Left lung (tissue), 10 donors: ENCODE measurements around the gene BCL2L12. TPM values are rescaled to one million over a fixed set of nuclear protein-coding genes. Genes with fewer than 3 reads are reported as not detected.
"Not testable (repeated sequence)": the region's sequence is repeated elsewhere in the genome, so short reads cannot be mapped to it uniquely, and the experiment has no call there.

Source experiments
- ATAC-seq: fragments of 200-7000 bp; cut with Tn5 transposase; one replicate; pipeline ENCODE4 v1.9.1; 2020; ENCODE audit warnings: moderate library complexity
- DNase-seq, 4 donors: peaks; one replicate each; pipeline ENCODE4 v3.0.0-alpha.2; 2013 to 2020
- H3K27ac ChIP-seq, 2 donors: fragments of 200-600 bp; sonication (generic) in 1 of 2; one replicate each; pipeline versions ENCODE4 v1.5.0 to v1.8.0; 2020 to 2021
- H3K27me3 ChIP-seq, 2 donors: fragments of 200-600 bp; sonication (generic) in 1 of 2; one replicate each; pipeline versions ENCODE4 v1.5.0 to v1.8.0; 2020 to 2021
- H3K36me3 ChIP-seq, 2 donors: fragments of 200-600 bp; sonication (generic) in 1 of 2; one replicate each; pipeline versions ENCODE4 v1.5.0 to v1.8.0; 2020 to 2021
- H3K4me1 ChIP-seq, 2 donors: fragments of 200-600 bp; one replicate each; pipeline ENCODE4 v1.8.0; 2021
- H3K4me3 ChIP-seq, 2 donors: fragments of 200-600 bp; sonication (generic) in 1 of 2; one replicate each; pipeline versions ENCODE4 v1.5.0 to v1.8.0; 2020 to 2021; ENCODE audit warnings: mild to moderate bottlenecking in 1 of 2
- H3K9me3 ChIP-seq, 2 donors: fragments of 200-600 bp; sonication (generic) in 1 of 2; one replicate each; pipeline versions ENCODE4 v1.5.0 to v1.8.0; 2020 to 2021
- CTCF ChIP-seq, 2 donors: fragments of 200-600 bp; sonication (generic) in 1 of 2; IDR thresholded peaks; one replicate each; pipeline versions ENCODE4 v1.5.0 to v1.8.0; 2021; ENCODE audit warnings: antibody characterized with exemption in 2 of 2
- intact Hi-C, 2 donors: fragments of 100-400 bp; cut with DNase I; formaldehyde crosslinking; loops; one replicate each; pipeline versions ENCODE4 v1.11.2 to v1.14.2; 2022
- microRNA-seq, 2 donors: library from miRNA; unstranded; fragments of <30 nt; microRNA quantifications; one replicate each; pipeline ENCODE4, GENCODE V29; 2019
- polyA plus RNA-seq, 6 donors: library from polyadenylated mRNA; unstranded; fragments of 120-200 nt; gene quantifications; one replicate each; pipeline ENCODE4 v1.2.1, GENCODE V29; 2013; ENCODE audit not compliant: insufficient read length in 6 of 6
- total RNA-seq, 2 donors: library from RNA; stranded (reverse); fragmentation: NEBNext Ultra II Directional; extraction: Animal tissue kit (Norgen Biotek cat#: 25700); gene quantifications; one replicate each; pipeline ENCODE4 v1.2.1, GENCODE V29; 2021
- donor health status: DM: no; HTN: yes; CAD: no.
- donor health status: DM: no; HTN: no; CAD: no.

BCL2L12 gene
- total and polyA plus RNA-seq, 8 donors: 20.6 to 30.1 (median 26.0) TPM

DNA sequence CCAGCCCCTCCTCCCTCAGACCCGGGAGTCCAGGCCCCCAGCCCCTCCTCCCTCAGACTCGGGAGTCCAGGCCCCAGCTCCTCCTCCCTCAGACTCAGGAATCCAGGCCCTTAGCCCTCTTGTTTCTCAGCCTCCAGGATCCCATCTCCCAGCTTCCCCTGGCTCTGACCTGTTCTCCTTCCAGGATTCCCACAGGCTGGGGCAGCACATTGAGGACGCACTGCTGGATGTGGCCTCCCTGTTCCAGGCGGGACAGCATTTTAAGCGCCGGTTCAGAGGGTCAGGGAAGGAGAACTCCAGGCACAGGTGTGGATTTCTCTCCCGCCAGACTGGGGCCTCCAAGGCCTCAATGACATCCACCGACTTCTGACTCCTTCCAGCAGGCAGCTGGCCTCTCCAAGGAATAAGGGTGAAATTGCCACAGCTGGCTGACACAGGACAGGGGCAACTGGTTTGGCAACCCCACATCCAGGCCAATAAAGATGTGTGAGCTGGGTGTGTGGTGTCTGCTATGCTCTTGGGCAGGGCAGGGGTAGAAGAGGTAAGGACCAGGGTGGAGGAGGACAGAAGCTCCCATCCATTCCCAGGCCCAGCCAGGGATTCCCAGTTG lies 47.6 kb downstream of the BCL2L12 start:
- H3K27me3 ChIP-seq: no peaks in the 10 kb centered on the region
- no peak overlapping the region for H3K4me3 ChIP-seq
- TF ChIP-seq CTCF (IDR thresholded peaks at IDR 0.05): no peak
- H3K27ac ChIP-seq: no peak overlapping the region
- no peak for ATAC-seq
- no peaks in the 10 kb centered on the region for H3K36me3 ChIP-seq
- intact Hi-C loops: no loop called here
- peaks cover 0 to 9% of the 10 kb centered on the region in 2 donors for H3K4me1 ChIP-seq
- H3K9me3 ChIP-seq: no peaks in the 10 kb centered on the region
- DNase-seq: no peak

GRCh38 chr19:49716154-49716553 lies 50.4 kb downstream of the BCL2L12 start:
- H3K27ac ChIP-seq: no peak overlapping the region
- H3K9me3 ChIP-seq: no peaks in the 10 kb centered on the region
- DNase-seq (no peak), ATAC-seq (no peak)
- intact Hi-C loops: no loop called here
- no peak overlapping the region for H3K4me3 ChIP-seq
- no peaks in the 10 kb centered on the region for H3K27me3 ChIP-seq
- peaks cover 0 to 9% of the 10 kb centered on the region in 2 donors for H3K4me1 ChIP-seq
- no peak for TF ChIP-seq CTCF (IDR thresholded peaks at IDR 0.05)
- H3K36me3 ChIP-seq: no peaks in the 10 kb centered on the region

- no peak overlapping the region for H3K27ac ChIP-seq
- peaks cover 0 to 9% of the 10 kb centered on the region in 2 donors for H3K4me1 ChIP-seq
- intact Hi-C loops: no loop called here
- H3K9me3 ChIP-seq: no peaks in the 10 kb centered on the region
- DNase-seq (peak in 2 of 4 donors; percentile 36 to 72), ATAC-seq (no peak)
- no peaks in the 10 kb centered on the region for H3K27me3 ChIP-seq
- H3K4me3 ChIP-seq: no peak overlapping the region
- no peaks in the 10 kb centered on the region for H3K36me3 ChIP-seq
- TF ChIP-seq CTCF (IDR thresholded peaks at IDR 0.05): no peak
Observed at GRCh38 chr19:49718511-49718910, 52.8 kb downstream of the BCL2L12 start.

DNA sequence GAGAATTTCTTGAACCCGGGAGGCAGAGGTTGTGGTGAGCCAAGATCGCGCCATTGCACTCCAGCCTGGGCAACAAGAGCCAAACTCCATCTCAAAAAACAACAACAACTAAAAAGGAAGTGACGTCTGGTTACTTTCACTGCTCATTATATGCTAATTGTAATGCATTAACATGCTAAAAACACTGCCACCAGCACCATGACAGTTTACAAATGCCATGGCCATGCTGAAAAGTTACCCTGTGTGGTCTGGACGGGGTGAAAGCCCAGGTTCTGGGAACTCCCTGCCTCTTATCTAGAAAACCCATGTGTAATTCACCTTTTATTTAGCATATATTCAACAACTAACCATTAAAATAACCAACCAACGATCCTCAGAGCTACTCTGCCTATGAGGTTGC lies 53.3 kb downstream of the BCL2L12 start:
- peaks cover 0 to 9% of the 10 kb centered on the region in 2 donors for H3K4me1 ChIP-seq
- H3K27ac ChIP-seq: no peak overlapping the region
- no peaks in the 10 kb centered on the region for H3K9me3 ChIP-seq
- H3K27me3 ChIP-seq: no peaks in the 10 kb centered on the region
- no peaks in the 10 kb centered on the region for H3K36me3 ChIP-seq
- H3K4me3 ChIP-seq: no peak overlapping the region
- intact Hi-C loops: no loop called here
- ATAC-seq (no peak), DNase-seq (no peak)
- TF ChIP-seq CTCF (IDR thresholded peaks at IDR 0.05): no peak

- H3K27ac ChIP-seq, DNase-seq, H3K4me3 ChIP-seq, H3K36me3 ChIP-seq, ATAC-seq, H3K9me3 ChIP-seq, intact Hi-C loops, H3K4me1 ChIP-seq, H3K27me3 ChIP-seq: not testable (repeated sequence)
Observed at GRCh38 chr19:49719420-49719819, 53.7 kb downstream of the BCL2L12 start.

Small RNA genes within 50 kb of the gene (microRNA-seq; reads per million reads assigned to microRNA genes)
- gene MIR5088: 0.14 to 0.34 reads per million in 2 donors

Other genes starting within 250 kb of the BCL2L12 start
- not detected for gene PTH2, start 242.5 kb upstream of the BCL2L12 start, total RNA-seq
- not detected for gene PTH2, start 242.5 kb upstream of the BCL2L12 start, polyA plus RNA-seq
- gene GFY, start 240.5 kb upstream of the BCL2L12 start, total RNA-seq: not detected
- not detected for gene GFY, start 240.5 kb upstream of the BCL2L12 start, polyA plus RNA-seq
- under 1 TPM; 0.29 to 0.34 TPM for gene SLC17A7, start 224.4 kb upstream of the BCL2L12 start, total RNA-seq
- under 1 TPM; 0.21 to 0.70 (median 0.36) TPM for gene SLC17A7, start 224.4 kb upstream of the BCL2L12 start, polyA plus RNA-seq
- 10 to 100 TPM; 54.4 to 78.5 TPM for gene PIH1D1, start 214.1 kb upstream of the BCL2L12 start, total RNA-seq
- gene PIH1D1, start 214.1 kb upstream of the BCL2L12 start, polyA plus RNA-seq: 10 to 100 TPM; 73.6 to 93.2 (median 79.6) TPM
- gene ALDH16A1, start 212.7 kb upstream of the BCL2L12 start, total RNA-seq: 10 to 100 TPM; 29.3 to 54.2 TPM
- 10 to 100 TPM; 12.6 to 18.3 (median 16.5) TPM for gene ALDH16A1, start 212.7 kb upstream of the BCL2L12 start, polyA plus RNA-seq
- 10 to 100 TPM in 1 of 2 donors, 1 to 10 TPM in 1; 6.8 to 10.1 TPM for gene FLT3LG, start 191.7 kb upstream of the BCL2L12 start, total RNA-seq
- 1 to 10 TPM; 6.7 to 9.7 (median 7.4) TPM for gene FLT3LG, start 191.7 kb upstream of the BCL2L12 start, polyA plus RNA-seq
- 1,000 to 10,000 TPM; 1,924 to 2,053 TPM for gene RPL13A, start 178.3 kb upstream of the BCL2L12 start, total RNA-seq
- 1,000 to 10,000 TPM; 3,217 to 4,076 (median 3,655) TPM for gene RPL13A, start 178.3 kb upstream of the BCL2L12 start, polyA plus RNA-seq
- 1,000 to 10,000 TPM; 1,463 to 1,657 TPM for gene RPS11, start 169.5 kb upstream of the BCL2L12 start, total RNA-seq
- 1,000 to 10,000 TPM; 3,128 to 3,903 (median 3,649) TPM for gene RPS11, start 169.5 kb upstream of the BCL2L12 start, polyA plus RNA-seq
- gene FCGRT, start 153.3 kb upstream of the BCL2L12 start, total RNA-seq: 100 to 1,000 TPM; 283 to 288 TPM
- 100 to 1,000 TPM; 287 to 382 (median 307) TPM for gene FCGRT, start 153.3 kb upstream of the BCL2L12 start, polyA plus RNA-seq
- 10 to 100 TPM; 55.4 to 65.3 TPM for gene RCN3, start 137.9 kb upstream of the BCL2L12 start, total RNA-seq
- gene RCN3, start 137.9 kb upstream of the BCL2L12 start, polyA plus RNA-seq: 10 to 100 TPM; 17.1 to 42.5 (median 22.4) TPM
- 10 to 100 TPM; 40.8 to 45.0 TPM for gene NOSIP, start 85.4 kb upstream of the BCL2L12 start, total RNA-seq
- gene NOSIP, start 85.4 kb upstream of the BCL2L12 start, polyA plus RNA-seq: 10 to 100 TPM; 56.6 to 67.9 (median 63.6) TPM
- gene PRRG2, start 84.6 kb upstream of the BCL2L12 start, total RNA-seq: 10 to 100 TPM in 1 of 2 donors, 1 to 10 TPM in 1; 7.6 to 13.6 TPM
- gene PRRG2, start 84.6 kb upstream of the BCL2L12 start, polyA plus RNA-seq: 1 to 10 TPM; 3.8 to 6.8 (median 5.1) TPM
- 10 to 100 TPM; 26.1 to 26.7 TPM for gene PRR12, start 74.8 kb upstream of the BCL2L12 start, total RNA-seq
- gene PRR12, start 74.8 kb upstream of the BCL2L12 start, polyA plus RNA-seq: 10 to 100 TPM; 21.4 to 33.7 (median 27.0) TPM
- 100 to 1,000 TPM in 1 of 2 donors, 10 to 100 TPM in 1; 76.0 to 131 TPM for gene RRAS, start 25.8 kb upstream of the BCL2L12 start, total RNA-seq
- gene RRAS, start 25.8 kb upstream of the BCL2L12 start, polyA plus RNA-seq: 10 to 100 TPM; 21.4 to 34.0 (median 27.7) TPM
- gene SCAF1, start 23.7 kb upstream of the BCL2L12 start, total RNA-seq: 10 to 100 TPM; 61.5 to 63.8 TPM
- gene SCAF1, start 23.7 kb upstream of the BCL2L12 start, polyA plus RNA-seq: 10 to 100 TPM; 24.7 to 36.6 (median 33.1) TPM
- 10 to 100 TPM; 81.2 to 93.6 TPM for gene IRF3, start 76 bp upstream of the BCL2L12 start, total RNA-seq
- gene IRF3, start 76 bp upstream of the BCL2L12 start, polyA plus RNA-seq: 10 to 100 TPM; 60.2 to 79.1 (median 70.4) TPM
- 100 to 1,000 TPM in 1 of 2 donors, 10 to 100 TPM in 1; 79.3 to 137 TPM for gene PRMT1, start 11.3 kb downstream of the BCL2L12 start, total RNA-seq
- 100 to 1,000 TPM; 208 to 258 (median 224) TPM for gene PRMT1, start 11.3 kb downstream of the BCL2L12 start, polyA plus RNA-seq
- 1 to 10 TPM in 1 of 2 donors, under 1 TPM in 1; 0.93 to 2.0 TPM for gene ADM5, start 23.7 kb downstream of the BCL2L12 start, total RNA-seq
- gene ADM5, start 23.7 kb downstream of the BCL2L12 start, polyA plus RNA-seq: 1 to 10 TPM; 1.2 to 2.6 (median 1.9) TPM
- 10 to 100 TPM in 1 of 2 donors, 1 to 10 TPM in 1; 6.2 to 11.3 TPM for gene CPT1C, start 25.2 kb downstream of the BCL2L12 start, total RNA-seq
- 10 to 100 TPM; 23.2 to 37.3 (median 29.3) TPM for gene CPT1C, start 25.2 kb downstream of the BCL2L12 start, polyA plus RNA-seq
- under 1 TPM in 1 of 2 donors, not detected in 1; 0.39 TPM for gene TSKS, start 97.4 kb downstream of the BCL2L12 start, total RNA-seq
- under 1 TPM; 0.17 to 0.45 (median 0.21) TPM for gene TSKS, start 97.4 kb downstream of the BCL2L12 start, polyA plus RNA-seq
- 10 to 100 TPM; 84.9 to 87.6 TPM for gene AP2A1, start 101.1 kb downstream of the BCL2L12 start, total RNA-seq
- gene AP2A1, start 101.1 kb downstream of the BCL2L12 start, polyA plus RNA-seq: 10 to 100 TPM; 52.9 to 83.1 (median 61.8) TPM
- 10 to 100 TPM; 15.3 to 19.5 TPM for gene FUZ, start 147.4 kb downstream of the BCL2L12 start, total RNA-seq
- 10 to 100 TPM; 23.2 to 31.7 (median 26.6) TPM for gene FUZ, start 147.4 kb downstream of the BCL2L12 start, polyA plus RNA-seq
- gene MED25, start 152.4 kb downstream of the BCL2L12 start, total RNA-seq: 10 to 100 TPM; 52.1 to 57.1 TPM
- gene MED25, start 152.4 kb downstream of the BCL2L12 start, polyA plus RNA-seq: 10 to 100 TPM; 55.1 to 67.4 (median 58.2) TPM
- 100 to 1,000 TPM in 1 of 2 donors, 10 to 100 TPM in 1; 96.0 to 133 TPM for gene PTOV1, start 185.2 kb downstream of the BCL2L12 start, total RNA-seq
- gene PTOV1, start 185.2 kb downstream of the BCL2L12 start, polyA plus RNA-seq: 100 to 1,000 TPM; 268 to 320 (median 279) TPM
- gene PNKP, start 201.6 kb downstream of the BCL2L12 start, total RNA-seq: 10 to 100 TPM; 63.0 to 89.5 TPM
- 10 to 100 TPM; 56.8 to 78.6 (median 66.3) TPM for gene PNKP, start 201.6 kb downstream of the BCL2L12 start, polyA plus RNA-seq
- 10 to 100 TPM; 33.8 to 39.3 TPM for gene AKT1S1, start 211.4 kb downstream of the BCL2L12 start, total RNA-seq
- 10 to 100 TPM; 24.7 to 42.9 (median 31.8) TPM for gene AKT1S1, start 211.4 kb downstream of the BCL2L12 start, polyA plus RNA-seq
- gene TBC1D17, start 211.8 kb downstream of the BCL2L12 start, total RNA-seq: 10 to 100 TPM; 35.2 to 43.3 TPM
- gene TBC1D17, start 211.8 kb downstream of the BCL2L12 start, polyA plus RNA-seq: 10 to 100 TPM; 40.8 to 47.2 (median 46.3) TPM
- 1 to 10 TPM; 2.4 to 6.5 TPM for gene IL4I1, start 231.0 kb downstream of the BCL2L12 start, total RNA-seq
- 1 to 10 TPM; 1.1 to 2.3 (median 1.7) TPM for gene IL4I1, start 231.0 kb downstream of the BCL2L12 start, polyA plus RNA-seq